Measurements from ENCODE around the gene UNC5A.
"Not testable (repeated sequence)": the region's sequence is repeated elsewhere in the genome, so short reads cannot be mapped to it uniquely, and the experiment has no call there.

UNC5A gene

DNA sequence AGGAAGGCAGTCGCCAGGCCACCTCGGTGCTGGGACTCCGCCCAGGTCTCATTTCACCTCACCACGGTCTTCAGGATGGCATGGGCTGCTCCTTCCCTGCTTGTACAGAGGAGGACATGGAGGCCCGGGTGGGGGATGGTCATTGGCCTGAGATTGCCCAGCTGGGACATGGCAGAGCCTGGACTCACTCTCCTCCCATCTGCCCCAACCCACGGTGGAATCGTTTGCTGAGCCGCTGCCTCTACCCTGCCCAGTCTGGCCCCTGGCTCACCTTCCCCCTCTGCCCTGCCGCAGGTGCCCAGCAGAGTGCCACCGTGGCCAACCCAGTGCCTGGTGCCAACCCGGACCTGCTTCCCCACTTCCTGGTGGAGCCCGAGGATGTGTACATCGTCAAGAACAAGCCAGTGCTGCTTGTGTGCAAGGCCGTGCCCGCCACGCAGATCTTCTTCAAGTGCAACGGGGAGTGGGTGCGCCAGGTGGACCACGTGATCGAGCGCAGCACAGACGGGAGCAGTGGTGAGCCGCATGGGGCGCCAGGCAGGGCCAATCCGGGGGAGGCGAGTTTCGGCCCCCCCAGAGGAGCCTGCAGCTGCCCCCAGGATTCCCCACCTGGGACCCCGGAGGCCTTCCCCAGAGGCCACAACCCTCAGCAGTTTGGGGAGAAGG is 52.1 kb downstream of the UNC5A start:
- DNase-seq (ENCODE audit: low read depth in 2 of 3, low spot score in 1 of 3) = no peak

DNA sequence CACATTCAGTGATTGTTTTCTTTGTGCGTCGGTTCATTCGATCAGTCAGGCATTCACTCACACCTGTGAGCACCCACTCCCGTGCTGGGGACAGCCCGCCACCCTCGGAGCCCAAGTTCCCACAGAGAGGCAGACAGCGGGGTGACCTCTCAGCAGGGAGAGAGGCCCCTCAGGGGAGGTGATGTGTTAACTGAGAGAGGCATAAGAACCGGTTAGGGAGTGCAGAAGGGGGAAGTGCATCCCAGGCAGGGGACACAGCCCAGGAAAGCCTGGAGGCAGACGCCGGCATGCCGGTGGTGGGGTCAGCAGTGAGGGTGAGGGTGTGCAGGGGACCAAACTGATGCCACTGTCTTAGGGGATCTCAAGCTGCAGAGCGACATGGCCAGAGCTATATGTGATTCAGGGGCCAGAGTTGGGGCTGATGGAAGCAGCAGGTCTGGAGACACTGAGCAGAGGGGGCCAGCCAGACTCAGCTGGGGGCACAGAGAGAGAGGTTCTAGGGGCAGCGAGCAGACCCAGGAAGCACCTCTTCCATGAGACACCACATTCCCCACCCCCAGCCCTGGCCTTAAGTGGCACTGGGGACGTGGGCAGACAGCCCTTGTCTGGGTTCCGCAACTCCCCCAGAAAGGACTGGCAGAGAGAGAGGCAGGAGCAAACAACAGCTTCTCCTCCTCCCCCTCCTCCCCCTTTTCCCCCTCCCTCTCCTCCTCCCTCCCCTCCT is 52.8 kb downstream of the UNC5A start:
- no peak for DNase-seq (ENCODE audit: low read depth in 2 of 3, low spot score in 1 of 3)

DNA sequence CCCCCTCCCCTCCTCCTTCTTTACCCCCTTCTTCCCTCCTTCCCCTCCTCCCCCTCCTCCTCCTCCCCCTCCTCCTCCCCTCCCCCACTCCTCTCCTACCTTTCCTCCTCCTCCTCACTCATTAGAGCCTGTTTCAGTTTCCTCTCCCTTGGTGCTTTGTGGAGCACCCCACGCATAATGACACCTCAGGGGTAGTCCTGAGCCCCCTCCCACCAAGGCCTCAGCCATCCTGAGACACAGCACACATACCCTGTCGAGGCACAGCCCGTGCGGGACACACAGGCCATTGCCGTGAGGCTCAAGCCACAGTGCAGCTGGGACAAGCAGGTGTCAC is 53.4 kb downstream of the UNC5A start:
- no peak for DNase-seq (ENCODE audit: low read depth in 2 of 3, low spot score in 1 of 3)

DNA sequence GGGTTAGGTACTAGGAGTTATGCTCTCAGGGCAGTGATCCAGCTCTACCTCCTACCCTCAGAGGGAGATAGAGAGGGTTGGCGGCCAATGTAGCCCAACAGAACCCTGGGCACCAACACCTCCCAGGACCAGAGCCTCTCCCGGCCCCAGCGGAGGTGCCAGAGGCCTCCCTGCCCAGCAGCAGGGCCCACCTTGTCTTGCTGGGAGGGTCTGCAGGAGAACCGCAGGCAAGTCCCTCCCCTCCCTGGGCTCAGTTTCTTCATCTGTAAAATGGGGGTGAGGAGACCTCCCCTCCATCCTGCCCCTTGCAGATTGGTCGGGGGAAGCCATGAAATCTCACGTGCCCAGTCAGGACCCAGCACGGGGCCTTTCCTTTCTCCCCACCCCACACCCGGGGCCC is 54.4 kb downstream of the UNC5A start:
- DNase-seq (ENCODE audit: low read depth in 2 of 3, low spot score in 1 of 3) = no peak

DNA sequence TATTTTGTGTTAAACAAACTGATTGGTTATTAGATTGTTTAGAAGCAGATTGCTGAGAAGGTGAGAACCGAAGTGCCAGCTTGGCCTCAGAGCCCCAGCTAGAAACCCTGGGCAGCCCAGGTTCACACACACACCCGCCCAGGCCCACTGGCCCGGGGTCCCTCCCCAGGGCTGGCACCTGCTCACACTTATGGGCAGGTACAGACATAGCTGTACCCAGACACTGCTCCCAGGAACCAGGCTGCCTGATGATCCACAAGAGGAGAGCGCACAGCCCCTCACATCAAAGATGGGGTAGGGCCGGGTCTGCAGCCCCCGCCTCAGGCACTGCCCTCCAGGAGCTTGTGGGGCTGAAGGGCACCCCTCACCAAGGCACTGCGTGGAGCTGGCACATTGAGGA is 55.6 kb downstream of the UNC5A start:
- DNase-seq (ENCODE audit: low read depth in 2 of 3, low spot score in 1 of 3) = no peak

DNA sequence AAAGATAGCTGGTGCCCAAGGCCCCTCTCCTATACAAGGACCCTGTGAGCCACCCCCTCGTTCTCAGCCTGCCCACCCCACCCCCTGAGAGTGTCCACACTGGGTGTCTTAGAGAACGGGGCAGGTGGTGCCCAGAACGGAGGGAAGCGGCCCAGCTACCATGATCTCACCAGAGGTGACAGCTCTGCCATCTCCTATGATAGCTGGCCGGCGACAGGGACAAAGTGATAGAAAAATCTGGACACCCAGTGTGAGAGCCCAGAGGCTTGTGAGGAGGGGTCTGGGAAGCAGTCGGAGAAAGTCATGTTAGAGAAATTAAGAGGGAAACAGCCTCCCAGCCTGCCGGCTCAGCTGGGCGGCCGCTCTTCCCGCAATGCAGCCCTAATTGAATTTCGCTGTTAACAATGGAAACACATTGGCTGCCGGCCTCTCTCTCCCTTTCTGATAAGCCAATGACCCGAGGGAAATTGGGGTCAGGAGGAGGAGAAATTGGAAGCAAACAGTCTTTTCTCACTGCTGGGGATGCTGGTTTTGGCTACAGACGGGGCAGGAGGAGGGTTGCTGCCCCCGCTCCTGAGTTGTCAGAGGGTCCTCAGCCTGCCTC is 56.5 kb downstream of the UNC5A start:
- DNase-seq (ENCODE audit: low read depth in 2 of 3, low spot score in 1 of 3) = no peak

DNA sequence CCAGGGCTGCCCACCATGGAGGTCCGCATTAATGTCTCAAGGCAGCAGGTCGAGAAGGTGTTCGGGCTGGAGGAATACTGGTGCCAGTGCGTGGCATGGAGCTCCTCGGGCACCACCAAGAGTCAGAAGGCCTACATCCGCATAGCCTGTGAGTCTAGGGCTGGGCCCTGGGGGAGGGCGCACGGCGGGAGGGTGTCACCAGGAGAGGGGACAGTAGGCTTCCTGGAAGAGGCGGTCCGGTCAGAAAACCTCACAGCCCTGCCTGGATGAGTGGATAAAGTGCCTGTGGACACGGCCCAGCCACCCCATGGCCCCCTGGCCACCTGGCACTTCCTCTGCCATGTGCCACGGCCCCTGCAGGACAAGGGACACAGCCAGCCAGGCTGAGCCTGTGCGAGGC is 57.8 kb downstream of the UNC5A start:
- DNase-seq (ENCODE audit: low read depth in 2 of 3, low spot score in 1 of 3) = no peak

DNA sequence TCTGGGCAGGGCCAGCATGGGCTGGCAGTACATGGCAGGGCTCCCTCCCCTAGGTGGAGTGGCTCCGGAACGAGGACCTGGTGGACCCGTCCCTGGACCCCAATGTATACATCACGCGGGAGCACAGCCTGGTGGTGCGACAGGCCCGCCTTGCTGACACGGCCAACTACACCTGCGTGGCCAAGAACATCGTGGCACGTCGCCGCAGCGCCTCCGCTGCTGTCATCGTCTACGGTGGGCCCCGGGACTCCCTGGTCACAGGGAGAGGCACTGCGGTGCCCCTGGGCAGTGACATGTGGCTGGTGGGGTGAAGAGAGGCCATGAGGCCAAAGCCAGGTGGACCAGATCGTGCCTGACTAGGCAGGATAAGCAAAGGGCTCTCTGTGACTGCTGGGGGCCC is 58.4 kb downstream of the UNC5A start:
- DNase-seq (ENCODE audit: low read depth in 2 of 3, low spot score in 1 of 3) = no peak

DNA sequence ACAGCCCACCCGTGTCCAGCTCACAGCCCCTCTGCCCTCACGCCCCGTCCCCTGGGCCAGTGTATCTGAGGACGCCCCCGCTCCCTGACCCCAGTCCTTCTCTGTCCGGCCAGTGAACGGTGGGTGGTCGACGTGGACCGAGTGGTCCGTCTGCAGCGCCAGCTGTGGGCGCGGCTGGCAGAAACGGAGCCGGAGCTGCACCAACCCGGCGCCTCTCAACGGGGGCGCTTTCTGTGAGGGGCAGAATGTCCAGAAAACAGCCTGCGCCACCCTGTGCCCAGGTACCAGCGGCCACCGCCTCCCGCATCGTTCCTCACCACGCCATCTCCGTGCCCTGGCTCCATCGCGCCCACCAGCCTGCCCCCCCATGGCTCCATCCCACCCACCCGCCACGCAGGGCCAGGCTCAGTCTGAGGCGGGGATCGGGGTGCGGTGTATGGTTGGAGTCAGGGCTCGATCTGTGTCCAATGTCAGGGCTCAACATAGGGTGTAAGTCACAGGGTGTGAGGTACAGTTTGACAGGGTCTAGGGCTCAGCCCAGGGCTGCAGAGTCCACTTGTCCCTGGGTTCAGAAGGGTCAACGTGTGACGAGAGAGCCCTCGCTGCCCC is 59.2 kb downstream of the UNC5A start:
- DNase-seq (ENCODE audit: low read depth in 2 of 3, low spot score in 1 of 3) = no peak

DNA sequence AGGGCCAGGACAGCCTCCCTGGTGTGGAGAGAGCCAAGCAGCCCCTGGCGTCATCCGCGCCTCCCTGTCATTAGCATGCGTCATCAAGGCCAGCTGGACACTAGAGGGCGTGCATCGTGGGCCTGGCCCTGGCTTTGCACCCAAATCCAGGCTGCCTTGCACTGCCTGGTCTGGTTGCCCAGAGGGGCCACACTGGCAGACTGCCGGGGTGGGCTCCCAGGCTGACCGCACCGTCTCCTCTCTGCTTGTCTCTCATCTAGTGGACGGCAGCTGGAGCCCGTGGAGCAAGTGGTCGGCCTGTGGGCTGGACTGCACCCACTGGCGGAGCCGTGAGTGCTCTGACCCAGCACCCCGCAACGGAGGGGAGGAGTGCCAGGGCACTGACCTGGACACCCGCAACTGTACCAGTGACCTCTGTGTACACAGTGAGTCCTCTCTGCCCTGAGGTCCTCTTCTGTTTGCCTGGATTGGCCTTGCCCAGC is 59.8 kb downstream of the UNC5A start:
- no peak for DNase-seq (ENCODE audit: low read depth in 2 of 3, low spot score in 1 of 3)

DNA sequence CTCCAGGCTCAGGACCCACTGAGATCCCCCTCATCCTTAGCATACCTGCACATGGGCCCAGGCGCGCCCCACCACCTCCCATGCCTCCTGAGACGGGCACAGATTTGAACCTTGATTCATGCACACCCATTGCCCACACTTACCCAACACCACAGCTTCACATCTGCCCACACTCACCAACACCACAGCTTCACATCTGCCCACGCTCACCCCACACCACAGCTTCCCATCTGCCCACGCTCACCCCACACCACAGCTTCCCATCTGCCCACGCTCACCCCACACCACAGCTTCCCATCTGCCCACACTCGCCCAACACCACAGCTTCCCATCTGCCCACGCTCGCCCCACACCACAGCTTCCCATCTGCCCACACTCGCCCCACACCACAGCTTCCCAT is 60.3 kb downstream of the UNC5A start:
- DNase-seq (ENCODE audit: low read depth in 2 of 3, low spot score in 1 of 3) = not testable (repeated sequence)

DNA sequence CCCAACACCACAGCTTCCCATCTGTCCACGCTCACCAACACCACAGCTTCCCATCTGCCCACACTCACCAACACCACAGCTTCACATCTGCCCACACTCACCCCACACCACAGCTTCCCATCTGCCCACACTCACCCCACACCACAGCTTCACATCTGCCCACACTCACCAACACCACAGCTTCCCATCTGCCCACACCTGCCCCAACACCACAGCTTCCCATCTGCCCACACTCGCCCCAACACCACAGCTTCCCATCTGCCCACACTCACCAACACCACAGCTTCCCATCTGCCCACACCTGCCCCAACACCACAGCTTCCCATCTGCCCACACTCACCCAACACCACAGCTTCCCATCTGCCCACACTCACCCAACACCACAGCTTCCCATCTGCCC is 62.2 kb downstream of the UNC5A start:
- not testable (repeated sequence) for DNase-seq (ENCODE audit: low read depth in 2 of 3, low spot score in 1 of 3)

DNA sequence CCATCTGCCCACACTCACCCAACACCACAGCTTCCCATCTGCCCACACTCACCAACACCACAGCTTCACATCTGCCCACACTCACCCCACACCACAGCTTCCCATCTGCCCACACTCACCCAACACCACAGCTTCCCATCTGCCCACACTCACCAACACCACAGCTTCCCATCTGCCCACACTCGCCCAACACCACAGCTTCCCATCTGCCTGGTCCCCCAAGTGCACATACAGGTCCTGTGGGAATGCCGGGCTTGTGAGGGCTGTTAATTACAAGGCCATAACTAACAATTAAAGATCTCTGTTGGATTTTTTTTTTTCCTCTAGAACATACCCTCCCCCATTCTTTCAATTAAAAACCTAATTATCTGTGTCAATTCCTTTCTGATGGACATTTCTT is 62.7 kb downstream of the UNC5A start:
- DNase-seq (ENCODE audit: low read depth in 2 of 3, low spot score in 1 of 3) = not testable (repeated sequence)

DNA sequence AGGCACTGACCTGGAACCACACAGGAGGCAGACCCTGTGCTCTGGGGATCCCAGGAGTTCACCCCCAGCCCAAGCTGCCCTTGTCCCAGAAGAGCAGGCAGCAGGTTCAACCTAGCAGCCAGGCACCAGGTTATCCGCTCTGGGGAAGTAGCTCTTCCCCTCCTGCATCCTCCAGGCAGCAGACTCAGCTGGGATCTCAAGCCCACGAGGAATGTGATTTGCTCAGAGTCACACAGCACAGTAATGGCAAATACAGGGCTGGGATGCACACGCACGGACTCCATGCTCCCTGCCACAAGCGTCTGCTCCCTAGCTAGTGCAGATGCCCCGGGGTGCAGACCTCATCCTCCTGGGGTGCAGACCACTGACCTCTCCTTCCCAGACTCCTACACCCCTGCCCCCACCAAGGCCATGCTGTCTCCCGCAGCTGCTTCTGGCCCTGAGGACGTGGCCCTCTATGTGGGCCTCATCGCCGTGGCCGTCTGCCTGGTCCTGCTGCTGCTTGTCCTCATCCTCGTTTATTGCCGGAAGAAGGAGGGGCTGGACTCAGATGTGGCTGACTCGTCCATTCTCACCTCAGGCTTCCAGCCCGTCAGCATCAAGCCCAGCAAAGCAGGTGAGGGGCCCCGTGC is 63.3 kb downstream of the UNC5A start:
- no peak for DNase-seq (ENCODE audit: low read depth in 2 of 3, low spot score in 1 of 3)

DNA sequence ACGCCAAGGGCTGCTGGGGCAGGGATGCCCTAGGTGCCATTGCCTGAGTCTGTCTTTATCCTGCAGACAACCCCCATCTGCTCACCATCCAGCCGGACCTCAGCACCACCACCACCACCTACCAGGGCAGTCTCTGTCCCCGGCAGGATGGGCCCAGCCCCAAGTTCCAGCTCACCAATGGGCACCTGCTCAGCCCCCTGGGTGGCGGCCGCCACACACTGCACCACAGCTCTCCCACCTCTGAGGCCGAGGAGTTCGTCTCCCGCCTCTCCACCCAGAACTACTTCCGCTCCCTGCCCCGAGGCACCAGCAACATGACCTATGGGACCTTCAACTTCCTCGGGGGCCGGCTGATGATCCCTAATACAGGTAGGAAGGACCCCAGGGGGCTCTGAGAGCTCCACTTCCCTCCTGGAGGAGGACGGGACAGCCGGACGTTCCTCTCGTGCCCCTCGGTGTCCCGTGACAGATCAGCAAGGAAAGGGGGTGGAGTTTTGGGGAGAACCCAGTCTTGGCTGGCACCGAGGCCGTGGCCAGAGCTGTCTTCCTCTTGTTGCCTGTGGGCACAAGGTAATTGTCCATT is 63.9 kb downstream of the UNC5A start:
- DNase-seq (ENCODE audit: low read depth in 2 of 3, low spot score in 1 of 3) = no peak

DNA sequence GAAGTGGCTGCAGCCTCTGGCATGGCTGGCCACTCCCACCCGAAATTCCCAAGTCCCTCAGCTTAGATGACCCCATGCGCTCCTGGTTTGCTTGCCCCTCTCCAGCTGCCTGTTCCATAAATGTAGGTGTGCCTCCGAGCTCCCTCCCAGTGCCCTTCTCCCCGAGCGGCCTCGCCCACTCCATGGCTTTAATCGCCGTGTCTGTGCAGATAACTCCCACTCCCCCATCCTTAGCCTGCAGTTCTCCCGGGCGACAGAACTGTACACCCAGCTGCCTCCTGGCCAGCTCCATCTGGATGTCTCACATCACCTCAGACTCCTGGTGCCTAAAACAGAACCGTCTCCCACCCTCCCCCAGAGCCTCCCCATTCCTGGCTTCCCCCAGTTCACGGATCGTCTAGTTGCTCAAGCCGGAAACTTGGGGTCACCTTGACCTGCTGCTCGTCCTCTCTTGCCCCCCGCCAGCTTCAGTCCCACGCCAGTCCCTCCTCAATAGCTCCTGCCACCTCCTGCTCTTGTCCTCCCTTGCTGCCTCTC is 64.7 kb downstream of the UNC5A start:
- no peak for DNase-seq (ENCODE audit: low read depth in 2 of 3, low spot score in 1 of 3)

DNA sequence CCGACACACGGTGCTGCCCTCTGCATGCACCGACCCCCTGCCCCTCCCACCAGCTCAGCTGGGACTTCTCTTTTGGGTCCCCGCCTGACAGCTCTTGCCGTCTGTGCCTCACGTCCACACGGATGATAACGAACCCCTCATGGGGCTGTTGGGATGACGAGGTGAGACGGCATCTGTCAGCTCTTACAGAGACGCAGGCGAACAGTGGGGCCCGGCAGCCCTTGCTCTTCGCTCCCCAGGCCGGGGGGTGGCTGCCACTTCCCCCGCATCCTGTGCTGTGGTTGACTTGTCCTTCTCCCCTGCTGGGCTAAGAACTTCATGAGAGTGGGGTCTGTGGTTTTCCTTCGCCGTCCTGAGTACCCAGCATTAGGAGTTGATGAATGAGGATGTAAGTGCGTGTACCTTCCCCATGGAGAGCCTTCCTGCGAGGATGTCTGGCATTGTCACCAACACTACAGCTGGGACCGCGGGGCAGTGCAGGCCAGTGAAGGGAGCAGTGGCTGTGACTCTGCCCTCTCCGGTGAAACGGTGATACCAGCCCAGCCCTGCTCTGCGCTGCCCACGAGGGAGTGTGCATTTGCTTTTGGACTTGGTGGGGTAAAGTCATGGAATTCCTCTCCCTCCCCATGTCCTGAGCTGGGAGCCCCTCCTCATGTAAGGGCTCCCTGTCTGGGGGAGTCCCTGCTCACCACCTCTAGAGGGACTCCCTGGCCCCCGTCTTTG is 65.6 kb downstream of the UNC5A start:
- DNase-seq (ENCODE audit: low read depth in 2 of 3, low spot score in 1 of 3) = no peak

DNA sequence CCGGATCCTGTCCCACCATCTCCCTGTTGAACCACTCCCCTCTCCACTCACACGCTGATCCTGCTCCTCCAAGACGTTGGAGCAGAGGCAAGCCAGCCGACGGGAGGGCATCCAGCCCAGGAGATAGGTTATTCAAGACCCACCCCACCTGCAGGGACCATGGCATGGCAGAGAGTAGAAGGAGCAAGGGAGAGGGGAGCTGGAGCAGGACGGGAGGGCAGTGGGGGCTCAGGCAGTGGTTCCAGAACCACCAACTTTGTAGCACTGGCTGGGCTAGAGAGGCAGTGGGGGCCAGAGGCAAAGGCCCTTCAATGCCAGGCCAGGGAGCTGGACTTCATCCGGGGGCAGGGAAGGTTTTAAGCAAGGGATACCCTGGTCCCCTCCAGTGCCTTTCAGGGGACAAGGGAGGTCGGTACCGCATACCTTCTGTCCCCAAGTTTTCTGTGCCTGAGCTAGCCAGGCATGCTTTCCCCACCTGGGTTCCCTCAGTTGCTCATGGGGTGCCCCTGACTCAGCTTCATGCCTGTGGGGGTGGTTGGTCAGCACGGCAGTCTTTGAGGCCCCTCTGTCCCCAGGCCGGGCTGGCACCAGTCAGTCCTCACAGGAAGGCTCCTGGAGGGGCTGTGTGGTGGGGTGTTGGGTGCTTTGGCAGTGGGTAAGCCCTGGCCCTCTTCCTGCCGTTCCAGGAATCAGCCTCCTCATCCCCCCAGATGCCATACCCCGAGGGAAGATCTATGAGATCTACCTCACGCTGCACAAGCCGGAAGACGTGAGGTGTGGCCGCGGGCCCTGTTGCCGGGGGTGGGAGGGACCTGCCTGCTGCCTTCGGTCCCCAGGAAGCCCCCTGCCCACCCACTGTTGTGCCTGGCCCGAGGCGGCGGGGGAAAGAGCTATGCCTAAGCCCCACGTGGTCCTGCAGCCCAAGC is 66.4 kb downstream of the UNC5A start:
- DNase-seq (ENCODE audit: low read depth in 2 of 3, low spot score in 1 of 3) = no peak

DNA sequence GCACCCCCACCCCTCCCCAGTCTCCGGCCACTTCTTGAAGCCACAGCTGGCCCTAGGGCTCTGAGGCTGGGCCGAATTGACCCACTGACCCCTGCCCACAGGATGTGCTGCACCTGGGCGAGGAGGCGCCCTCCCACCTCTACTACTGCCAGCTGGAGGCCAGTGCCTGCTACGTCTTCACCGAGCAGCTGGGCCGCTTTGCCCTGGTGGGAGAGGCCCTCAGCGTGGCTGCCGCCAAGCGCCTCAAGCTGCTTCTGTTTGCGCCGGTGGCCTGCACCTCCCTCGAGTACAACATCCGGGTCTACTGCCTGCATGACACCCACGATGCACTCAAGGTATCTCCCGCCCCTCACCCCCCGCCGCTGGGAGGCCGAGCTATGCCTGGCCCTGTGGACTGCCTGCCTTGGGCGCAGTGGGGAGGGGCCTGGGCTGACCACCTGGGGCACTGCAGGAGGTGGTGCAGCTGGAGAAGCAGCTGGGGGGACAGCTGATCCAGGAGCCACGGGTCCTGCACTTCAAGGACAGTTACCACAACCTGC is 67.5 kb downstream of the UNC5A start:
- DNase-seq (ENCODE audit: low read depth in 2 of 3, low spot score in 1 of 3) = no peak

All from stimulated activated CD4-positive, alpha-beta T cell treated with anti-CD3 and anti-CD28 coated beads, Interleukin-12 subunit alpha, Interleukin-12 subunit beta, amount 100 ng/mL, for 48 hours (primary cell).